D341Med (cell line): Measurements from ENCODE around the gene POLR1G.

ENCODE experiments used
- DNase-seq: peaks from one replicate; pipeline ENCODE4 v3.0.0; 2012; ENCODE audit warnings: low spot score

Gene POLR1G, protein sequence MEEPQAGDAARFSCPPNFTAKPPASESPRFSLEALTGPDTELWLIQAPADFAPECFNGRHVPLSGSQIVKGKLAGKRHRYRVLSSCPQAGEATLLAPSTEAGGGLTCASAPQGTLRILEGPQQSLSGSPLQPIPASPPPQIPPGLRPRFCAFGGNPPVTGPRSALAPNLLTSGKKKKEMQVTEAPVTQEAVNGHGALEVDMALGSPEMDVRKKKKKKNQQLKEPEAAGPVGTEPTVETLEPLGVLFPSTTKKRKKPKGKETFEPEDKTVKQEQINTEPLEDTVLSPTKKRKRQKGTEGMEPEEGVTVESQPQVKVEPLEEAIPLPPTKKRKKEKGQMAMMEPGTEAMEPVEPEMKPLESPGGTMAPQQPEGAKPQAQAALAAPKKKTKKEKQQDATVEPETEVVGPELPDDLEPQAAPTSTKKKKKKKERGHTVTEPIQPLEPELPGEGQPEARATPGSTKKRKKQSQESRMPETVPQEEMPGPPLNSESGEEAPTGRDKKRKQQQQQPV

DNA sequence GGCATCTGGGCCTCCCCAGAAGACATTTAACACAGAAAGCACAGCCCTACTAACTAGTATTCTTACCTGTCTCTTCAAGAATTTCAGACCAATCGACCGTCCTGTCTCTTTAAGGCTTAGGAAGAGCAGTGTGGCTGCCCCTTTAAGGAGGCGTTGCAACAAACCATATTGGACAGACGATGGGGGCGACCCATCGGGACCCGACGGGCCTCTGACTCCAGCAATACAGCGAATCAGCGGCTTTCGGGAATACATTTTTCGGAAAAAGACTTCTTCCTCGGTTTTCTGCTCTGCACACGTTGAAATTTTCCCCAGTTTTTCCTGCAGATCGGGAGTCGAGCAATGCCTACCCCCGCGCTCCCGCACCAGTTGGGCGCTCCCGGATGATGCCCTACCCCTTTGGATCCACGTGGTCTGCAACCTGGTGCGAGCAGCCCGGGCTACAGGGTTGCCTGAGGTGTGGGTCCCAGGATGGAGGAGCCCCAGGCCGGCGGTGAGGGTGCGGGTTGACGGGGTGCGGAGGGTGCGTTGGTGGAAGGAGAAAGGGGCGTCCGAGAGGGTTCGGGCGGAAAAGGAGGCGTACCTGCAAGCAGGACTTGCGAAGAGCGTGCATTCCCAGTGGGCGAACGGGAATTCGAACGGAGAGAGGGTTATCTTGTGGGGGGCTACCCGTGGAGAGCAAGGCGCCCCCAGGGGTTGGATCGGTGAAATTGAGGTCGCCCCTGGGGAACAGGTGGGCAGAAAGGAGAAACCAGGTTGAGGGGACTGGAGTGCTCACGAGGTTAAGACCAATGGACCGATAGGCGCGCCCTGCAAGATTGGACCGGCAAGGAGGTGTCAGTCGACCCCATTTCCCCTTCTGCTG is at the start of gene POLR1G:
Gene POLR1G (plus strand): TSS at position 419 of the 865 bp plus-strand sequence. CDS start 53 bp downstream, at position 472.
- DNase-seq: peak; percentile 90

DNA sequence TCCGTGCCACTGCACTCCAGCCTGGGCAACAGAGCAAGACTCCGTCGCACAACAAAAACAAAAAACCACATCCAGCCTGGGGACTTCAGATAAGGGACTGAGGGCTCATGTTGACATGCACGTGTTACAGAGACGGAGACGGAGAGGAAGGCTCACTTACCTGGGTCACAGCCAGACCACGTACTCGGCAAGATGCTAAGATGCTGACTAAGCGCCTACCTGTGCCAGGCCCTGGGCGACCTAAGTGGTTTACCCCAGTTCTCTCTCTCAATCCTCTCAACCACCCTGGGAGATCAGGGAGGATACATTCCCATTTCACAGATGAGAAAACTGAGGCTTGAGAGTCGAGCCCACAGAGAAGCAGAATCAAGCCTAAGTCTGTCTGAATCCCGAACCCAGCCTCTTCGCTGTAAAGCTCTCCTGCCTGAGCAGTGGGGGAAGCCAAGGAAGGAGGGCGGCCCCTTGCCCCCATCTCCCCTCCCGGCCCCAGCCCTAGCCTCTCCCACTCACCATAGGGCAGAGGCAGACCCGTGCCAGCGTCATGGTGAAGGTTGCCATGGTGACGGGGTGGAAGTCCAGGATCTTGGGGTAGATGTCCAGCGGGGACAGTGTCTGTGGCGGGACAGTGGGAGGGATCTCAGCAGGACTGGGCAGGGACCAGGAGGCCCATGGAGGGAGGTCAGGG is 49.5 kb upstream of the POLR1G start:
- peak; percentile 26 for DNase-seq

DNA sequence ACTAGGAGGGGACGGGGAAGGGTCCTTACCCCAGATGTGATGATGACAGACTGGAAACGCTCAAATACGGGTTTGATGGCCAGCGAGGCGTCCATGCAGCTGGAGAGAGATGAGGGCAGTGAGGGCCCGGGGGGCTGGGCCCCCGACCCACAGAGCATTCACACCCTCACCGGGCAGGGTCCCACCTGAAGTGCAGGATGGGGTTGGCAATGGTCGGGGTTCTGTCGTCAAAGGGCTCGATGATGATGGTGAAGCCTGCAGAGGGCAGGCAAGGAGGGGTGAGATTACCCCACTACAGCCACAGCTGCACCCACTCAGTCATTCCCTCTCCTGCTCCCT is 49.0 kb upstream of the POLR1G start:
- DNase-seq: peak; percentile 26

DNA sequence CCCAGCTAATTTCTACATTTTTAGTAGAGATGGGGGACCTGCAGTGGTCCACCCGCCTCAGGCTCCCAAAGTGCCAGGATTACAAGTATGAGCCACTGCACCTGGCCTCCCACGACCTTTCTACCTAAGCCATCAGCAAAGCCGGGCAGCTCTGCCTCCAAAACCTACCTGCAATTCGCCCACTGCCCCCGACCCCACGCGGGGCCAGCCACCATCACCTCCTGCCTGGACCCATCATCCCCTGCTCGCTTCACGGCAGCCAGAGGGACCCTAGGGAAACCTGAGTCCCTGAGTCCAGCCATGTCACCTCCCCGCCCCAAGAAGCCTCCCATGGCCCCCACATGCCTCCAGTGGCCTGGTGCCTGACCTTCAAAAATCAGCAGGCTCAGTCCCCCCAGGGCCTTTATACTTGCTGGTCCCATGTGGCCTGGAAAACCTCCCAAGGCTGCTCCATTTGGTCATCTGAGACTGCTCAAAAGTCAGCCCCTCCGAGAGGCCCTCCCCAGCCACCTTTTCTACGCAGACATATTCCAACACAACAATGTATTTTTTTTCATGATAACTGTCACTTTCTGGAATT is 48.1 kb upstream of the POLR1G start:
- DNase-seq: peak; percentile 21

DNA sequence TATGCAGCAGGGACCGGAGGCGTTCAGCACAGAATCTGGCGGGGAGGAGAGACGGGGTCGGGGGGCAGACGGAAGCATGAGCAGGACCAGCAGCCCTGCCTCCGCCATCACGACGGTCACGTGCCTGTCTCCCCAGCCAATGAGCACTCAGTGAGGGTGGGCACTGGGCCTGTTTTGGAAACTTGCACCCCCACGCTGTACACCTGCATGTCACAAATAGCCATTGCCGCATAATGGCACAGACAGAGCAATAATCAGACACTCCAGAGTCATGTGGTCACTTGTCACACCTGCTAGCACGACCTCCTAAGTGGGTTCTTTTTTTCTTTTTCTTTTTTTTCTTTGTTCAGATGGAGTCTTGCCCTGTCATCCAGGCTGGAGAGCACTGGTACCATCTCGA is 44.8 kb upstream of the POLR1G start:
- DNase-seq: no peak

DNA sequence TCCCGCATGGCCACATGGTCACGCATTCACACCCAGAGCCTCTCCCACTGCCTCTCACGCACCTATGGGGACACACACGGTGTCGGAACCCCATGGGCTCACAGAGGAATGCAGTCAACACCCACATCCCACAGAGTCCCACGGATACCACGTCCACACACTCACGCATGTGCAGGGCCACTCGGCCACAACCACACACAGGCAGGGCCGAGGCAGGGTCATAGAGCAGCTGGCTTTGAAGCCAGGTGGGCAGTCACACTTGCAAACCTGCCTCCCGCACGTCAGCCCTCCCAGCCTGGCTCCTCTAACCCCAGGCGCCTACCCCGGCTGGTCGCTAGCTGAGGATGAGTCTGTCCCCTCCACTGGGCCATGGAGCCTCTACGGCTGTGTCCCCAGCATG is 44.2 kb upstream of the POLR1G start:
- no peak for DNase-seq

DNA sequence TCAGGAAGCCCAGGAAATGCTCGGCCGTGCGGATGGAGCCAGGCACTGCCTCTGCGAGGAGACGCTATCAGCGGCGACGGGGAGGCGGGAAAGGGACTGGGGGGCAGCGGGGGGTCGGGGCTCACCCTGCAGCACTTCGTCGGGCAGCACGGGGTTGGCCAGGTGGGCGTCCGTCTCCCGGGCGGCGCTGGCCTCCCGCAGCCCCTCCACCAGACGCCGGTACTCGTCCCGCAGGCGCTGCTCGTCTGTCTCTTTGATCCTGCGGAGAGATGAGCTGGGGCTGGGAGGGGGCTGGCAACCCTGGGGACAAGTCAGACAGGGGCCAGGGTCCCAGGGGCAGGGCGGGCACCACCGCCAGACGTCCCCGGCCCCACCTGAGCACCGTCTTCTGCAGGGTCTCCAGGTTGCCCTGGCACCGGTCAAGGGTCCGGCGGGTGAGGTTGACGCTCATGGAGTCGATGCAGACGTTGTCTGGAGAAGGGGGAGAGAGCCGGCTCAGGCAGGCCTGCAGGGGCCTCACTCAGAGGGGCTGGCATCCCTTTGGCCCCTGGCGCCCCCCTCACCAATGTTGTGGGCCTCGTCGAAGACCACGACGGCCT is 42.5 kb upstream of the POLR1G start:
- DNase-seq: peak; percentile 21

DNA sequence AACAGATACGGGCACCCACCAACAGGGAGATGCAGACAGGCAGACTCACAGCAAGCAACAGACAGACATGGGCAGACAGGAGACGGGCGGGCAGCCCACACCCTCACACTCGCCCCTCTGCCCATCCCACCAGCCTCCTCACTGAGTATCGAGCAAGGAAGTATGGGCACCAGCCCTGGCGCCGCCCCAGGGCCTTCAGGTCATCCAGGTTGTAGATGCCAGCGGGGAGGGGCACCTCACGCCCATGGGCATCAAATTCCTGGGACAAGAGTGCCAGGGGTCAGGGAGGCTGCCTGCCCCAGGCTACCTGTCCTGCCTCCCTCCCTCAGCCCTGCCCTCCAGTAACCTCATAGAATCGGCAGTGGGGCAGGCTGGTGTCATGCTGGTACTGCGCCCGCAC is 41.7 kb upstream of the POLR1G start:
- no peak for DNase-seq

DNA sequence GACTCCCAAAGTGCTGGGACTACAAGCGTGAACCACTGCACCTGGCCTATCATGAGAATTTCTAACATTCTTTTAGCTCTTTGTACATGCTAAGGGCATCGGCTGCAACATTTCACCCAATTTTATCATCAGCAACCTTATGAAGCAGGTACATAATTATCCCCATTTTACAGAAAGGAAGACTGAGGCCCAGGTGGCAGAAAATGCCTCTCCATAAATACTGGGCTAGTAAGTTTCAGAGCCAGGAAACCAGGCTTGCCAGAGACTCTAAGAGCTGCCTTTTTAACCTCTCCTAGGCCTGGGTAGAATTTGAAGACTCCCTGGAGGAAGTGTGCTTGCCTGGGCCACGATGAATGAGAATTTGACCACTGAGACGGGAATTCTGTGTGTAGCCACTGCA is 38.3 kb upstream of the POLR1G start:
- no peak for DNase-seq

DNA sequence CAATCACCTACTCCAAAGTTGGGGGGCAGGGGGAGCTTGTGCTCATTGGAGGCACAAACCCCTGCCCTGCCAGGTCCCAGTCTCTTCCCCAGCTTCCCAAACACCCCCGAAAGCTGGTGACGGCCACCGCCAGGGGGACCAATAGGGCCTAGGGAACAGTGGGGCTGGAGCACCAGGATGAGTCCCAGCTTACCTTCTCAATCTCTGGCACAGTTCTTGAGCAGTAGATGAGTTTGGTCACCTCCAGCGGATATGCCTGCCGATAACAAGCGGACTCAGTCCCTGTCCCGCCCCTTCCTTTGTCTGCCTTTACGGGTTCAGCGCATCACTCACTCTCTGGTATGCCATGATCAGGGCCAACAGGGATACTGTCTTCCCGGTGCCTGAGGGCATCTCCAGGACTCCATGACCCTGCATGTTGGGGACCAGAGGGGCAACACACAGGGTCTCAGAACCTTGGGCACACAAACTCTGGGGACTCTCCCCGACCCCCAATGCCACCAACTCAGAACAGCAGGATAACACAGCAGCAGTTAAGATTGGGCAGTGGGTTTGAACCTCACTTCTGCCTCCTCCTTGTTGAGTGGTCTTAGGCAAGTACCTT is 37.6 kb upstream of the POLR1G start:
- peak; percentile 24 for DNase-seq

DNA sequence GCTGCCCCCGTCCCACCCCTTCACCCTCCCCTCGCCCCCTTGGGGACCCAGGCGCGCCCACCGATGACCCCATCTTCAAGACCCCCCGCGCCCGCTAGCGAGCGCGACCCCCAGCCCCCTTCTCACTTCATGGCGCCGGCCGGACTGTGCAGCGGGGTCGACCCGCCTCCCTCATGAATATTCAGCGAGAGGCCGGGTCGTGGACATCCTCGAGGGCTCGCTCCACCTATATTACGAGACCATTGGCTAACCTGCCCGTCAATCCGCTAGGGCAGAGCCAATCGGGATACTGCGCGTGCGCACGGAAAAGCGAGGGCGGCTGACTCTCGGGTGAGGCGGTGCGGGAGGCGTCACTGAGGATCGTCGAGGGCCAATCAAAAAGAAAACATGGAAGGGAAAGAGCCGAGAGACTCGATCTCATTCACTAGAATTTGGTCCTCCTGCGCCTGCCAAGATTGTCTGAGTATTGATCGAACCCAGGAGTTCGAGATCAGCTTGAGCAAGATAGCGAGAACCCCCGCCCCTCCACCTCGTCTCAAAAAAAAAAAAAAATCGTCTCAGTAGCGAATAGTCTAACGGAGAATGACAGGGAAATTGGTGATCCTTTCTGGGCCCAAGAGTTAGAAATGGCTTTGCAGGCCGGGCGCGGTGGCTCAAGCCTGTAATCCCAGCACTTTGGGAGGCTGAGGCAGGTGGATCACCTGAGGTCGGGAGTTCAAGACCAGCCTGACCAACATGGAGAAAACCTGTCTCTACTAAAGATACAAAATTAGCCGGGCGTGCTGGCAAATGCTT is 35.8 kb upstream of the POLR1G start, which contains the start of gene ERCC2:
Gene ERCC2 (minus strand): TSS at position 164 of the 795 bp plus-strand sequence. CDS start 33 bp downstream, at position 131.
- DNase-seq: peak; percentile 100

DNA sequence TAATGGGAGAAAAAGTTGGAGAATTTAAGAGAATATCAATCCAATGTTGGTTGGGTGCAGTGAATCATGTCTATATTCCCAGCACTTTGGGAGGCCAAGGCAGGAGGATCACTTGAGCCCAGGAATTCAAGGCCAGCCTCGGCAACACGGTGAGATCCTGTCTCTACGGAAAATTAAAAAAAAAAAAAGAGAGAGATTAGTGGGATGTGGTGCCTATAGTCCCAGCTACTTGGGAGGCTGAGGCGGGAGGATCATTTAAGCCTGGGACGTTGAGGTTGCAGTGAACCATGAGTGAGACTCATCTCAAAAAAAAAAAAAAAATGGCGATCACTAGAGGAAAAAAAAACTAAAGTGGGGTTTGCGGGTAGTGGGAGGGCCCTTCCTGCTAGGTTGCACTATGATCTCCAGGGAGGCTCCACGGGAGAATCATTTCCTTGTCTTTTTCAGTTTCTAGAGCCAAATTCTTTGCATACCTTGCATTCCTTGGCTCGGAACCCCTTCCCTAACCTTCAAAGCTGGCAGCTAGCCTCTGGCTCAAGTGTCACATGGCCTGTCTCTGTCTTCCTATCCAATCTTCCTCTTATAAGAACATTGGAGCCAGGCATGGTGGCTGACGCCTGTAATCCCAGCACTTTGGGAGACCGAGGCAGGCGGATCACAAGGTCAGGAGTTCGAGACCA is 30.3 kb upstream of the POLR1G start:
- no peak for DNase-seq

DNA sequence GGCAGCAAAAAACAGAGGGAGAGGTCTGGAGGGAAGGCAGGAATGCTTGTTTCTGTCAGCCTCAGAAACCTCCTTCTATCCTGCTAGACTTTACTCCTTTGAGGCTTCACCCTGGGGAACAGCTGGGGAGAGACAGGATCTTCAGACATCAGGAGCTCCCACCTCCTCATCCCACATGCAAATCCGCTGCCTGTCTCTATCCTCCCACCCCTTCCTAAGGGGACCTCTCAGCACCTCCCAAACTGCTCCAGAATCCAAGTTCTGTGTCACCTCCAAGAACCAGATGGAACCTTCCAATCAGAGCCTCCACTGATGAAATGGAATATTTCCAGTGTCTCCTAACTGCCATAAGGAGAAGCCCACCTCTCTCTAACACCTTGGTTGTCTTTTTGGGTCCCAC is 26.3 kb upstream of the POLR1G start:
- DNase-seq: no peak

DNA sequence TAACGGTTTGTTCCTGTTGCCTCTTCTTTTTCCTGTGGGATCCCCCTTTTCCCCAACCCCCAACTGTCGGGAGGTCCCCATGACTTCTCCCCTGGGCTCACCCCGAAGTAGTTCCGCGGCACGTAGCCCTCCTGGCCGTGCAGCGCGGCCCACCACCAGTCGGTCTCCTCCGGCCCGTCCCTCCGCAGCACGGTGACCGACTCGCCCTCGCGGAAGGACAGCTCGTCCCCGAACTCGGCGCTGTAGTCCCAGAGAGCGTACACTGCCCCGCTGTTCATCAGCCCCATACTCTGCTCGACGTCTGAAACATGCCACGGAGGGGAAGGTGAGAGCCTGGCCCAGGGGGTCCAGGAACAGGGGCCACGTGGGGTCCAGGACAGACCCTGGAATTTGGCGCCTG is 24.0 kb upstream of the POLR1G start:
- DNase-seq: peak; percentile 24

DNA sequence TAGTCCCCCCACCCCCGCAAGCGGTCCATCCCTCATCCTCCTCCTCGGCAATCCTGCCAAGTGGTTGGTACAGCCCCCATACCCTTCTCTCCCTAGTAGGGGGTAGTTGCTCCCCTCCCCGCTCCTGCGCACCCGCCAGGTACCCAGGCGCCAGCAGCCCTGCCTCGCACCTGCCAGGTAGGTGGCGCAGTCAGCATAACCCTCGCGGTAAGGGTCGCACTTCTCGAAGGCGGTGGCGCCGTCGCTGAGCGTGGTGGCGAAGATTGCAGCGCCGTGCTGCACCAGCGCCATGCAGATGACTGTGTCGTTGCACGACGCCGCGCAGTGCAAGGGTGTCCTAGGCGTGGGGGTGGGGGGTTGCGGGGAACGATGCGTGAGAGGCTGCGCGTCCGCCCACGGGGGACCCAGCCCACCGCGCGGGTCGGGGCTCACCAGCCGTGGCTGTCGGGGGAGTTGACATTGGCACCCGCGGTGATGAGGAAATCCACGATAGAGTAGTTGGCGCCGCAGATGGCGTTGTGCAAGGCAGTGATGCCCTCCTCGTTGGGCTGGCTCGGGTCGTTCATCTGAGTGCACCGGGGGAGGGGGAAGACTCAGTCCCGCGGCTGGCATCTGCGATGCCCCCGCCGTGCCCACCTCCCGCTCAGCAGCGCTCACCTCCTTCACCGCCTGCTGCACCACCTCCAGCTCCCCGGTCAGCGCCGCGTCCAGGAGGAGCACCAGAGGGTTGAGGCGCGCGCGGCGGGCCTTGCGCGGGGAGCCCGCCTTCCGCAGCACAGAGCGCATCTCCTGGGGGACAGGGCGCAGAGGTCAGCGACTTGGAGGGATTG is 20.8 kb upstream of the POLR1G start:
- peak; percentile 27 for DNase-seq

DNA sequence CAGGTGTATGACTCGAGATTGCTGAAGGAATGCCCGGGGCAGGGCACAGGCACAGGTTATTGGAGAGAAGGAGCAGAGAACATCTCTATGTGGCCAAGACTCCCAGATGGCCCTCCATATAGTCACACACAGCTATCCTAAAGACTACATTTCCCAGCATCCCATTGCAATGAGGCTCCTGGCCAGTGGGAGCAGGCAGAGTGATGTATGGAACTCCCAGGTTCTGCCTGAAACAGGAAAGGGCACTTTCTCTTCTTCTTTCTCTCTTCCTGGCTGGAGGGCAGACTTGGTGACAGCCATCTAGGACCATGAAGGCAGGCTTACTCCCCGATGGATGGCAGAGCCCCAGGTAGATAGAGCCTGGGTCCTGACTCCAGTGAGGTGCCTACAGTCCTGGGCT is 15.1 kb upstream of the POLR1G start:
- peak; percentile 65 for DNase-seq

DNA sequence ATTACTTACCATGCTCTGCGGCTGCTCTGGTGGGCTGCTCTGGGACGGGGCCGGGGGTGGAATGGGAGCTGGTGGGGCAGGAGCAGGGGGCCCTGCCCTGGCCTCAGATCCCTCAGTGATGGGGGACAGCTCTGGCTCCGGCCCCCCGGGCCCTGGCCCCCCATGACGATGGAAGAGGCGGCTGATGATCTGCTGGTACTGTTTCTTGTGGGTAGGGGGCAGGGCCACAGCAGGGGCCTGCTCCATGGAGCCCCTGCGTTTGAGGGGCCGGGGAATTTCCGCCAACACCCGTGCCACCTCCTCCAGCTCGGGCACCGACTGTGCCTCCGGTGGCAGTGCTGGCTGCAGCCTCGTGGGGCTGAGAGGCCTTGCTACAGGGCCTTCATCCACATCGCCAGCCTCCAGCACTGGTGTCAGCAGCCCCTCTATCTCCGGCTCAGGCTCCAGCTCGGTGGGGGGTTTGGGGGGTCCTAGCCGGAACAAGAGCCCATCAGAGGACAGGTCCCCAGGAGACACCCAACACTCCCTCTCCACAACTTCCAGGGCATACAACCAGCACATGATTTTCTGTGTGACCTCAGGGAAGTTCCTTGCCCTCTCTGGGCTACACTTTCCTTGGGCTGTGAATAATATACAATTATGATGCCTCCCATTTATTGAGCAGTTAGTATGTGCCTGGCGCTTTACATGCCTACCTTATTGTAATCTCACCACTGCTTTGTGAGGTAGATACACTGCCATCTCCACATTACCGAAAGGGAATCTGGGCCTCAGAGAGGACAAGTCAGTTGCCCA is 14.4 kb upstream of the POLR1G start:
- DNase-seq: no peak
